OCI-LY7 (cell line): ENCODE measurements around the gene TTC9. TPM values are rescaled to one million over a fixed set of nuclear protein-coding genes. Genes with fewer than 3 reads are reported as not detected.
A peak's percentile ranks its signal among the peaks of the same experiment; 100 is the strongest.

Experiments
- BruUV-seq: library from RNA; stranded (reverse); fragments of 400-500 nt; replicated peaks from 2 replicates; lab custom pipeline; 2021; lab: Mats Ljungman, UMichigan
- CTCF ChIA-PET: fragments of 300-600 bp; sonication (Branson Sonifier 250); formaldehyde crosslinking; loops from one replicate; lab custom pipeline; 2022; ENCODE audit warnings: antibody characterized with exemption; ENCODE audit not compliant: unreplicated experiment; lab: Charles Lee
- POLR2A ChIA-PET: fragments of 300-600 bp; sonication (Branson Sonifier 250); formaldehyde crosslinking; loops from one replicate; lab custom pipeline; 2022; ENCODE audit warnings: antibody characterized with exemption; lab: Charles Lee
- DNase-seq: peaks from one replicate; pipeline ENCODE4 v3.0.0-alpha.2; 2015; ENCODE audit warnings: low spot score
- H2AFZ ChIP-seq: fragments of 200-600 bp; sonication (generic), shearing (Covaris generic); 2 replicates; pipeline ENCODE4 v1.6.1; 2014; ENCODE audit warnings: mild to moderate bottlenecking, antibody characterized with exemption, low read length, moderate library complexity
- H3K27ac ChIP-seq: fragments of 200-600 bp; sonication (generic); 2 replicates; pipeline ENCODE4 v1.5.1; 2014; ENCODE audit warnings: mixed run types, low read depth, mild to moderate bottlenecking, moderate library complexity, low read length, inconsistent platforms; ENCODE audit not compliant: poor library complexity, severe bottlenecking
- H3K36me3 ChIP-seq: fragments of 200-600 bp; sonication (generic); 2 replicates; pipeline ENCODE4 v1.6.1; 2014; ENCODE audit warnings: mild to moderate bottlenecking, antibody characterized with exemption, low read length, moderate library complexity, mixed read lengths; ENCODE audit not compliant: insufficient read depth
- H3K4me1 ChIP-seq: fragments of 200-600 bp; sonication (generic); 2 replicates; pipeline ENCODE4 v1.5.1; 2014; ENCODE audit warnings: mild to moderate bottlenecking, low read length; ENCODE audit not compliant: insufficient read depth, poor library complexity, severe bottlenecking
- H3K4me2 ChIP-seq: fragments of 200-600 bp; sonication (generic); 2 replicates; pipeline ENCODE4 v1.6.1; 2014; ENCODE audit warnings: mild to moderate bottlenecking, low read length
- H3K4me3 ChIP-seq: fragments of 200-600 bp; sonication (generic); 2 replicates; pipeline ENCODE4 v1.5.1; 2014; ENCODE audit warnings: mild to moderate bottlenecking, low read depth, low read length; ENCODE audit not compliant: poor library complexity, severe bottlenecking
- H3K79me2 ChIP-seq: fragments of 200-600 bp; sonication (generic); 2 replicates; pipeline ENCODE4 v1.6.1; 2016; ENCODE audit warnings: low read depth, mild to moderate bottlenecking, low read length, moderate library complexity, mixed read lengths; ENCODE audit not compliant: insufficient read depth
- H3K9me2 ChIP-seq: fragments of 200-600 bp; sonication (generic); 2 replicates; pipeline ENCODE4 v1.6.1; 2016; ENCODE audit warnings: mild to moderate bottlenecking, low read length, mixed read lengths; ENCODE audit not compliant: insufficient read depth
- H3K9me3 ChIP-seq: fragments of 200-600 bp; sonication (generic); 2 replicates; pipeline ENCODE4 v1.6.1; 2014; ENCODE audit warnings: mild to moderate bottlenecking, mixed run types, low read length, mixed read lengths
- H4K20me1 ChIP-seq: fragments of 200-600 bp; sonication (generic); 2 replicates; pipeline ENCODE4 v1.6.1; 2014; ENCODE audit warnings: mild to moderate bottlenecking, antibody characterized with exemption, low read length, moderate library complexity, mixed read lengths; ENCODE audit not compliant: insufficient read depth
- EZH2phosphoT487 ChIP-seq: fragments of 200-600 bp; sonication (generic); IDR thresholded peaks from 2 replicates; pipeline ENCODE4 v1.6.1; 2018; ENCODE audit warnings: low read depth, borderline replicate concordance, mild to moderate bottlenecking, mixed run types, antibody characterized with exemption, low read length, moderate library complexity, mixed read lengths
- intact Hi-C: fragments of 100-400 bp; cut with micrococcal nuclease; formaldehyde crosslinking; loops from one replicate; pipeline ENCODE4 v1.10.0; 2022; ENCODE audit not compliant: unreplicated experiment
- total RNA-seq, 2 experiments: library from RNA; depleted of rRNA in 1 of 2; stranded (reverse); fragments of >200 nt in 1 of 2; shearing (Covaris generic) in 1 of 2; gene quantifications; 2 replicates each; pipeline ENCODE4 v1.2.3, GENCODE V29; 2014 to 2022
- TF ChIP-seq, protein P1 (sequence below): fragments of 200-600 bp; sonication (generic); conservative IDR thresholded peaks from 2 replicates; pipeline ENCODE4 v1.5.1; 2014; ENCODE audit warnings: mild to moderate bottlenecking, antibody characterized with exemption, low read length, moderate library complexity, mixed read lengths

The TTC9 gene
- total RNA-seq, 2 experiments from 2014 or later: 11.0 to 13.0 TPM

DNA sequence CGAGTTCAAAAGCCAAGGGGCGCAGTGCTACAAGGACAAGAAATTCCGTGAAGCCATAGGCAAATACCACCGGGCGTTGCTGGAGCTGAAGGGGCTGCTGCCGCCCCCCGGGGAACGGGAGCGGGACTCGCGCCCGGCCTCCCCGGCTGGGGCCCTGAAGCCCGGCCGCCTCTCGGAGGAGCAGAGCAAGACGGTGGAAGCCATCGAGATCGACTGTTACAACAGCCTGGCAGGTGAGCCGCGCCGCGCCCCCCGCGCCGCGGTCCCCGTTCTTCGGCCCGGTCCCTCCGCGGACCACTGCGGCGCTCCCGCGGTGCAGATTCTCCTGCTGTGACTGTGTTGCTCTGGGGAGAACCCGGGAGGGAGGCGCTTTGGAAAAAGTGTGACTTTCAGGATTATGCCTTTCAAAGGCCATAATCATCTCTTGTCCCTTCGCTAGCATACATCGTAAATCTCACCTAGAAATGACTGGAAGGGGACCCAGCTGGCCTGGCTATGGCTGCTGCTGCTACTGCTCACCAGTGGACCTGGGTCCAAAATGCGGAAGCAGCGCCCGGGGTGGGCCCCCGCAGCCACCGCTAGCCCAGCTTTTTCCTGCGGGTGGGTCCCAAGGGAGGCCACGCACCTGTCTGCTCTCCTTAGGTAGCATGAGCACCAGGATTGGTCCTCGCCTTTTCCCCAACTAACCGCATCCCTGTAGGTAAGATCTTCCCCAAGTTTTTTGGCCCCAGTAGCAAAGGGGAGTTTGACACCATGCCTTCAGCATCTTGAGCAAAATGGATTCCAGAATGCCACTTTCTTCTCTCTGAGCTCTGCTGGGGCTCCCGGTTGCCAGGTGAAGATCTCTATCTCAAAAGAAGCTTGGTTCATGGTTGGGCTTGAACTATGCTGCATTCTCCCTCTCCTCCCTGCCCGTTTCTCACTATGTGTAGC lies 853 bp downstream of the TTC9 start:
- peak overlapping the region; percentile 10; the same call in 1 of the 2 replicates for H2AFZ ChIP-seq
- DNase-seq: peak; percentile 79
- H3K79me2 ChIP-seq: peaks cover 77% of the 10 kb centered on the region
- TF ChIP-seq EZH2phosphoT487: no peak
- TF ChIP-seq, protein P1, sequence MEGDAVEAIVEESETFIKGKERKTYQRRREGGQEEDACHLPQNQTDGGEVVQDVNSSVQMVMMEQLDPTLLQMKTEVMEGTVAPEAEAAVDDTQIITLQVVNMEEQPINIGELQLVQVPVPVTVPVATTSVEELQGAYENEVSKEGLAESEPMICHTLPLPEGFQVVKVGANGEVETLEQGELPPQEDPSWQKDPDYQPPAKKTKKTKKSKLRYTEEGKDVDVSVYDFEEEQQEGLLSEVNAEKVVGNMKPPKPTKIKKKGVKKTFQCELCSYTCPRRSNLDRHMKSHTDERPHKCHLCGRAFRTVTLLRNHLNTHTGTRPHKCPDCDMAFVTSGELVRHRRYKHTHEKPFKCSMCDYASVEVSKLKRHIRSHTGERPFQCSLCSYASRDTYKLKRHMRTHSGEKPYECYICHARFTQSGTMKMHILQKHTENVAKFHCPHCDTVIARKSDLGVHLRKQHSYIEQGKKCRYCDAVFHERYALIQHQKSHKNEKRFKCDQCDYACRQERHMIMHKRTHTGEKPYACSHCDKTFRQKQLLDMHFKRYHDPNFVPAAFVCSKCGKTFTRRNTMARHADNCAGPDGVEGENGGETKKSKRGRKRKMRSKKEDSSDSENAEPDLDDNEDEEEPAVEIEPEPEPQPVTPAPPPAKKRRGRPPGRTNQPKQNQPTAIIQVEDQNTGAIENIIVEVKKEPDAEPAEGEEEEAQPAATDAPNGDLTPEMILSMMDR: no peak
- H3K36me3 ChIP-seq: peaks cover 27% of the 10 kb centered on the region
- no TSS peak for BruUV-seq
- H3K4me2 ChIP-seq: peak overlapping the region; percentile 93
- H3K9me2 ChIP-seq: no peaks in the 10 kb centered on the region
- intact Hi-C loops: loop anchor here (1.0 to 10.0 kb wide), 4 partner anchors 13 to 1028 kb away; partner anchors contain the start of gene SUSD6
- H3K4me3 ChIP-seq: peak overlapping the region; percentile 86
- POLR2A ChIA-PET: interaction anchor here (0.7 to 7.3 kb wide), 12 partner anchors 8 to 57 kb away, joined by 3 to 77 read pairs (median 4); no protein-coding TSS in a partner anchor
- CTCF ChIA-PET: interaction anchor here (0.7 to 1.8 kb wide), 2 partner anchors 10 to 25 kb away, joined by 3 to 4 read pairs; no protein-coding TSS in a partner anchor
- peak overlapping the region; percentile 82 for H3K27ac ChIP-seq
- no peaks in the 10 kb centered on the region for H4K20me1 ChIP-seq
- no peaks in the 10 kb centered on the region for H3K9me3 ChIP-seq
- H3K4me1 ChIP-seq: peaks cover 61% of the 10 kb centered on the region

GRCh38 chr14:70643967-70644366 lies 2.3 kb downstream of the TTC9 start:
- Histone ChIP-seq H2AFZ (no peak overlapping the region; the same call in 1 of the 2 replicates), H3K9me2 (no peaks in the 10 kb centered on the region), H3K27ac (peak overlapping the region; percentile 82), H3K4me3 (peak overlapping the region; percentile 86), H3K79me2 (peaks cover 90% of the 10 kb centered on the region), H4K20me1 (no peaks in the 10 kb centered on the region), H3K4me2 (peak overlapping the region; percentile 93), H3K9me3 (no peaks in the 10 kb centered on the region), H3K4me1 (peaks cover 65% of the 10 kb centered on the region), H3K36me3 (peaks cover 41% of the 10 kb centered on the region)
- no peak for TF ChIP-seq EZH2phosphoT487
- TF ChIP-seq, protein P1: 0 out of 2 replicates have a peak, but pooled peaks have one; percentile 9
- no TSS peak for BruUV-seq
- DNase-seq: no peak
- ChIA-PET CTCF (no interaction called here), POLR2A (interaction anchor here (1.8 to 7.3 kb wide), 3 partner anchors 15 to 25 kb away, joined by 6 to 77 read pairs (median 9); no protein-coding TSS in a partner anchor)
- intact Hi-C loops: loop anchor here (1.0 to 10.0 kb wide), 4 partner anchors 11 to 1029 kb away; partner anchors contain the start of gene SUSD6
